Karpas-422 (cell line): ENCODE results near the gene GYS1. TPM values are rescaled to one million over a fixed set of nuclear protein-coding genes. Genes with fewer than 3 reads are reported as not detected.

Experiments
- DNase-seq: peaks from one replicate; pipeline ENCODE4 v3.0.0-alpha.2; 2015
- H2AFZ ChIP-seq: fragments of 200-600 bp; sonication (generic); 2 replicates; pipeline ENCODE4 v1.6.1; 2014; ENCODE audit warnings: antibody characterized with exemption, low read length, mixed read lengths
- H3K27ac ChIP-seq: fragments of 200-600 bp; sonication (generic); 2 replicates; pipeline ENCODE4 v1.5.1; 2014; ENCODE audit warnings: mild to moderate bottlenecking, low read length, moderate library complexity
- H3K27me3 ChIP-seq: fragments of 200-600 bp; sonication (generic); 2 replicates; pipeline ENCODE4 v1.6.1; 2014; ENCODE audit warnings: low read length, mixed read lengths
- H3K36me3 ChIP-seq: fragments of 200-600 bp; sonication (generic); 2 replicates; pipeline ENCODE4 v1.6.1; 2014; ENCODE audit warnings: low read length, mixed read lengths; ENCODE audit not compliant: insufficient read depth
- H3K4me1 ChIP-seq: fragments of 200-600 bp; sonication (generic); 2 replicates; pipeline ENCODE4 v1.6.1; 2014; ENCODE audit warnings: mild to moderate bottlenecking, low read length, mixed read lengths
- H3K4me2 ChIP-seq: fragments of 200-600 bp; sonication (generic); 2 replicates; pipeline ENCODE4 v1.6.1; 2014; ENCODE audit warnings: low read length, low read depth, mild to moderate bottlenecking; ENCODE audit not compliant: poor library complexity, severe bottlenecking
- H3K4me3 ChIP-seq: fragments of 200-600 bp; sonication (generic); 2 replicates; pipeline ENCODE4 v1.5.1; 2014; ENCODE audit warnings: mild to moderate bottlenecking, antibody characterized with exemption, low read length, mixed read lengths
- H3K79me2 ChIP-seq: fragments of 200-600 bp; sonication (generic); 2 replicates; pipeline ENCODE4 v1.6.1; 2014; ENCODE audit warnings: mild to moderate bottlenecking, low read length, mixed read lengths
- H3K9ac ChIP-seq: fragments of 200-600 bp; sonication (generic); 2 replicates; pipeline ENCODE4 v1.6.0; 2014; ENCODE audit warnings: low read length
- H3K9me2 ChIP-seq: fragments of 200-600 bp; sonication (generic), shearing (Covaris generic); replicated peaks from 2 replicates; pipeline ENCODE4 v1.6.0; 2014; ENCODE audit warnings: mild to moderate bottlenecking, low read length, moderate library complexity; ENCODE audit not compliant: insufficient read depth
- H3K9me3 ChIP-seq: fragments of 300-700, 200-600 bp; sonication (generic); 2 replicates; pipeline ENCODE4 v1.6.1; 2014; ENCODE audit warnings: low read length, mixed read lengths
- H4K20me1 ChIP-seq: fragments of 200-600 bp; sonication (generic); 2 replicates; pipeline ENCODE4 v1.6.1; 2014; ENCODE audit warnings: mild to moderate bottlenecking, antibody characterized with exemption, low read length, low read depth; ENCODE audit not compliant: insufficient read depth
- total RNA-seq: library from RNA; depleted of rRNA; stranded (reverse); fragments of >200 nt; shearing (Covaris generic); gene quantifications from 2 replicates; pipeline ENCODE4 v1.2.3, GENCODE V29; 2014; ENCODE audit warnings: low replicate concordance

GYS1 gene
- total RNA-seq, 1 experiment from 2014 or later = 42.6 TPM

DNA sequence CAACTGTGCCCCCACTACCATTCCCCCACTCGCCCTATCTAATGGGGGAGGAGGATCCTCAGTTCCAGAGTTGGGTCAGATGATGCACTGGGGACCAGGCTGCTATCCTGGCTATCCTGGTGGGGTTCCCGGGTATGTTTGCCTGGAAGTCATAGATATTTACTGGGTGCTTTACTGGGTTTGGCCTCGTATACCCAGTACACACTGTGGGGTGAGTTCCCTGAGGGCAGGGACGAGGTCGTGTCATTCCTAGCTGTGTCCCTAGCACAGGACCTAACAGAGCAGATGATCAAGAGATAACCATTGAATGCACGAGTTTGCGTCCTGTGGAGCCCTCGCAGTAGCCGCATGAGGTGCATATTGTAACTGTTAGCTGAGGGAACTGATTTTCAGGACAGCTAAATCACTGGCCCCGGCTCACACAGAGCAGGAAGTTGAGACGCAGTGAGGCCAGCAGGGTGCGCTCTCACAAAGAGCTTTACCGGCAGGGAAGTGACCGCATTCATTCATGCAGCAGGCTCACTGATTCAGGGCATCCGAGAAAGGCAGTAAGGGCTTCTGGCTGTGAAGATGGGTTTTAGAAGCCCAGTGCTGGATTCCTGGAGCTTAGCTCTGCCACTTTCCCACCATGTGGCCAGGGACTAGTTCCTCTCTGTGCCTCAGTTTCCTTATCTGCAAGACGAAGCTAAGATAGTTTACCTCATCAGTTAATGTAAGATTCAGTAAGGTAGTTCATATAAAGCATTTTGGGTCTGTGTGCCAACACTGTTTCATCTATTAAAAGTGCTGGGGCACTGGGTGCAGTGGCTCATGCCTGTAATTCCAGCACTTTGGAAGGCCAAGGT lies 6.6 kb upstream of the GYS1 start:
- Histone ChIP-seq H4K20me1 (peaks cover 19% of the 10 kb centered on the region), H3K27me3 (no peaks in the 10 kb centered on the region), H3K9me2 (no peaks in the 10 kb centered on the region), H3K9ac (no peak overlapping the region), H2AFZ (no peak overlapping the region), H3K27ac (no peak overlapping the region), H3K9me3 (no peaks in the 10 kb centered on the region), H3K4me2 (no peak overlapping the region), H3K4me1 (peaks cover 7% of the 10 kb centered on the region), H3K79me2 (peaks cover 44% of the 10 kb centered on the region), H3K36me3 (peaks cover 23% of the 10 kb centered on the region), H3K4me3 (no peak overlapping the region)
- peak; percentile 92 for DNase-seq

DNA sequence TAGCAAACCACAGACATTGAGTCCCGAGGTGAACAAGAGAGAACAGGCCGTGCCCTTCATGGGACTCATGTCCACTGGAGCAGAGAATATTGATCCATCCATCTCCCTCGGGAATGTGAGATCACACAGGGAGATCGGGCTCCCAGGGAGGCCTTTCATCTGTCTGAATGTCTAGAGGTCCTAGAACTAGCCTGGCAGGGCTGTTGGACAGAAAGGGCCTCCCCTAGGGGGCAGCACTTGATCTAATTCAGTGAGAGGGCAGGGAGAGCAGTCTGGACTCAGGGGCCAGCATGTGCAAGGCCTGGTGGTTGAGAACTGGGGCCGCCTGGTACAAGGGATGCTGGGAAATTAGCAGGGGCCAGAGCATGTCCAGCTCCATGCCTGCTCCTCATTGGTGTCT lies 4.9 kb upstream of the GYS1 start:
- no peak overlapping the region for H2AFZ ChIP-seq
- no peaks in the 10 kb centered on the region for H3K9me2 ChIP-seq
- DNase-seq = peak; percentile 88
- peaks cover 55% of the 10 kb centered on the region for H3K79me2 ChIP-seq
- no peak overlapping the region for H3K27ac ChIP-seq
- peaks cover 11% of the 10 kb centered on the region for H3K4me1 ChIP-seq
- H3K36me3 ChIP-seq = peaks cover 8% of the 10 kb centered on the region; the same call in 1 of the 2 replicates
- H3K9ac ChIP-seq = no peak overlapping the region
- H3K27me3 ChIP-seq = no peaks in the 10 kb centered on the region
- H4K20me1 ChIP-seq = peaks cover 24% of the 10 kb centered on the region
- no peak overlapping the region for H3K4me3 ChIP-seq
- no peak overlapping the region for H3K4me2 ChIP-seq
- no peaks in the 10 kb centered on the region for H3K9me3 ChIP-seq

DNA sequence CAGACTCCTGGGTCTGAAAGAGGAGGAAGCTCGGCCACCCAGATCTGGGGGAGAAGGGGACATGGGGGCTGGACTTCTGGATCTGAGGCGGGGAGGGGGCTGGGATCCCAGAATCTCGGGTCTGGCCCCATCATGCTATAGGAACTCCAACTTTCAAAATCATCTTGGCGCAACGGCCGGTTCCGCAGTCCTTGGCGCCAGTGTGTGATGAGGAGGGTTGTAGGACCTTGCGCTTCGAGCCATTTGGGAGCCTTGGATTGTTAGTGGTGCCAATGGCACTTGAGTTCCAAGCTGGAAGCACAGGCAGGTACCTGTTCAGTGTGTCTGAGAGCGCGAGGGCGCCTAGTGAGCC lies 902 bp upstream of the GYS1 start:
- H3K9me3 ChIP-seq = no peaks in the 10 kb centered on the region
- peak; percentile 54 for DNase-seq
- no peak overlapping the region for H2AFZ ChIP-seq
- peak overlapping the region; percentile 87 for H3K4me3 ChIP-seq
- H3K9me2 ChIP-seq = no peaks in the 10 kb centered on the region
- H4K20me1 ChIP-seq = peaks cover 24% of the 10 kb centered on the region
- peaks cover 23% of the 10 kb centered on the region for H3K4me1 ChIP-seq
- H3K27me3 ChIP-seq = no peaks in the 10 kb centered on the region
- H3K9ac ChIP-seq = peak overlapping the region; percentile 87
- peaks cover 76% of the 10 kb centered on the region for H3K79me2 ChIP-seq
- peak overlapping the region; percentile 76 for H3K27ac ChIP-seq
- peak overlapping the region; percentile 84 for H3K4me2 ChIP-seq
- no peaks in the 10 kb centered on the region for H3K36me3 ChIP-seq

DNA sequence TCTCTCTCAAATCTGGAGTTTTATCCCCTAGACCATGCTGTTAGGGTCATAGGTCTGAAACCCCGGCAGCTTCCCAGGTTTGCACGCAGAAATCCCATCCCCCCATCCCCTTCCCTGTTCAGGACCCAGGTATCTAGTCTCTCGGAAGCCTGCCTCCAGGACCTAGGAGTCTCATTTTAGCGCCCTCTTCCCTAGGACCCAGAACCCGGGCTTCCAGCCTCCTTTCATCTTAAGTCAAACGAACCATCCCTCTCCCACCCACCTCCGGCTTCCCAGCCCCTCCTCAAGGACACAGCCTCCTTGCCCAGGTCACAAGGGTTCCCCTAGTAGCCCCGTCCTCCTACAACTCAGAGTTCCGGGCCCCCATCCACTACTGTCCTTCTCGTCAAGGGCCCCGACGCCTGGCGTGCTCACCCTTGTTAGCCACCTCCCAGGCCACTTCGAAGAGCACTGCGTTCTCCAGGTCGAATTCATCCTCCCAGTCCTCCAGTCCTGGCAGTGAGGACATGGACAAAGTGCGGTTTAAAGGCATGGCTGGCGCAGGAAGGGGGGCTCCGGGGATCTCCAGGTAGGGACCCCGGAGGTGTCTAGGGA lies 431 bp downstream of the GYS1 start:
- no peaks in the 10 kb centered on the region for H3K27me3 ChIP-seq
- H3K36me3 ChIP-seq = no peaks in the 10 kb centered on the region
- peaks cover 18% of the 10 kb centered on the region for H4K20me1 ChIP-seq
- peak overlapping the region; percentile 46; the same call in 1 of the 2 replicates for H3K27ac ChIP-seq
- H3K4me2 ChIP-seq = peak overlapping the region; percentile 86
- H3K9me3 ChIP-seq = no peaks in the 10 kb centered on the region
- peaks cover 68% of the 10 kb centered on the region for H3K79me2 ChIP-seq
- peak overlapping the region; percentile 87 for H3K4me3 ChIP-seq
- H3K4me1 ChIP-seq = peaks cover 23% of the 10 kb centered on the region
- peak overlapping the region; percentile 91 for H3K9ac ChIP-seq
- H2AFZ ChIP-seq = peak overlapping the region; percentile 33; the same call in 1 of the 2 replicates
- DNase-seq = peak; percentile 74
- no peaks in the 10 kb centered on the region for H3K9me2 ChIP-seq

DNA sequence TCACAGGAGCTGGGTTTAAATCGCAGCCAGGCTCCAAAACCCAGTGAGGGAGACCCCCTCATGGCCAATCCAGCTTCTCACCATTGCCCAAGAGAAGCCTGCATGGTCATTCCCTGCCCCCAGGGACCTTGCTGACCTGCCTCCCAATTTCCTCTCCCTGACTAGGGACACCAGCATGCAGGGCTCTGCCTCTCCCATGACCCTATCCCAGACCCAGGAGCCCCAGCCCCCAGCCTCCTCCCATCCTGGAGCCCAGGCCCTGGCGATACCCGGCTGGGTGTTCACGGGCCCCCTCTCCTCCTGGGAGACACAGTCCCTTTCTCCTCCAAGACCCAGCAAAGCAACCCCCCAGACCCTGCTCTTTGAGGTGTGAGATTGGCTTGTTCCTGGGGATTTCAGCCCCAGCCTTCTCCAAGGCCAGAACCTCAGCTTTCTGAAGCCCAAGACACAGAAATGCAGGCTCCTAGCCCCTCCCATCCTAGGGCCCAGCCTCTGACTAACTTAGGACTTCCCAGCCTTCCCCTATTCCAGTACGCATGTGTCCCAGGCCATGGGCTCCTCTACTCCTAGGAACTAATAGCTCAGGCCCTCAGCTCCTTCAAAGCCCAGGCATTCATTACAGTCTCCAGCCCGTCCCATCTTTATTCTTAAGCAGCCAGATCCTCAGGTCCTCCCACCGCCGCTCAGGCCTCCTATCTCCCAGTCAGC lies 1.1 kb downstream of the GYS1 start:
- Histone ChIP-seq H3K79me2 (peaks cover 63% of the 10 kb centered on the region), H3K27me3 (no peaks in the 10 kb centered on the region), H3K4me2 (peak overlapping the region; percentile 86), H3K9me3 (no peaks in the 10 kb centered on the region), H3K4me3 (peak overlapping the region; percentile 87), H4K20me1 (peaks cover 14% of the 10 kb centered on the region), H3K36me3 (no peaks in the 10 kb centered on the region; the same call in none of the 2 replicates), H3K9me2 (no peaks in the 10 kb centered on the region), H3K4me1 (peaks cover 23% of the 10 kb centered on the region), H3K9ac (peak overlapping the region; percentile 91), H3K27ac (peak overlapping the region; percentile 46; the same call in 1 of the 2 replicates), H2AFZ (peak overlapping the region; percentile 33; the same call in 1 of the 2 replicates)
- DNase-seq = peak; percentile 70

DNA sequence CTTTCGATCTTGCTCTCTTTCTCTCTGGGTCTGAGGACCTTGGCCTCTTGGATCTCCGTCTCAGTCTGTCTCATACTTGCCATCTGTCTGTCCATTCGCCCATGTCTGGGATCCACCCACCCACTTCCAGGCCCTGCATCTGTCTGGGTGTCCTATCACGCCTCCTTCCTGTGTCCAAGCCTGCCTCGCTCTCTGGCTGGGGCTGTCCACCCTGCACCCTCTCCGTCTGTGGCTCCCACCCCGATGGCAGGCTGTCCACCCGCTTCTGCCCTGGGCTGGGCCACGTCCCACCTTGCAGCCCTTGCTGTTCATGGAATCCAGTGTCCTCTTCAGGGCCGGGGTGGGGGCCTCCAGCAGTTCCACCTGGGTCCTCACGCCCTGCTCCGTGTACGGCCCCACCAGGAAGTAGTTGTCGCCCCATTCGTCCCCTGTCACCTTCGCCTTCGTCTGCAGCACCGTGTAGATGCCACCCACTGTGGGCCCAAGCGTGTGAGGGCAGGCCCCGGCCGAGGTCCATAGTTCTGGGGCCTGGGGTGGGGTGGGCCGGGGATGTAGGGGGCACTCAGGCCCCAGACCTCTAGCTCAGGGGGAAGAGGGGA lies 2.0 kb downstream of the GYS1 start:
- peak overlapping the region; percentile 91 for H3K9ac ChIP-seq
- no peak for DNase-seq
- no peaks in the 10 kb centered on the region for H3K27me3 ChIP-seq
- H2AFZ ChIP-seq = no peak overlapping the region
- peak overlapping the region; percentile 86 for H3K4me2 ChIP-seq
- peaks cover 55% of the 10 kb centered on the region for H3K79me2 ChIP-seq
- no peak overlapping the region for H3K27ac ChIP-seq
- H3K4me1 ChIP-seq = peaks cover 23% of the 10 kb centered on the region
- no peaks in the 10 kb centered on the region for H3K9me3 ChIP-seq
- no peaks in the 10 kb centered on the region; the same call in none of the 2 replicates for H3K36me3 ChIP-seq
- H3K9me2 ChIP-seq = no peaks in the 10 kb centered on the region
- H3K4me3 ChIP-seq = peak overlapping the region; percentile 87
- peaks cover 13% of the 10 kb centered on the region; the same call in 1 of the 2 replicates for H4K20me1 ChIP-seq

DNA sequence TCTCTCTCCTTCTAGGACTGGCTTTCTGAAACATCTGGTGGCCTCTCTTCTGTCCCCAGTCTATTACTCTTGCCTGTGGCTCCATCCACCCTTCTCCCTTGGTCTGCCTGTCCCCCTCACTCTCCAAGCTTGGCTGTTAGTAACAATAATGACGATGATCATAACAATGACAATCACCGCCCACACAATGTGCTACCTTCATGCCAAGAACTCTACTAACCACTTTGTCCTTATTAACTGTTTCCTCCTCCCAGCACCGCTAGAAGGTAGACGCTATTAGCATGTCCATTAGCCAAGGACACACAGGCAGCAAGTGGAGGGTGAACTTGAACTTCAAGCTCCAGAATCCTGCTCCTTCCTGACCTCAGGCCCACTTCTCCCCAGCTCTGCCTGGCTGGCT lies 2.7 kb downstream of the GYS1 start:
- Histone ChIP-seq H4K20me1 (peaks cover 12% of the 10 kb centered on the region; the same call in 1 of the 2 replicates), H3K79me2 (peaks cover 48% of the 10 kb centered on the region)

More for the DNA sequence above, 2.7 kb downstream of the GYS1 start:
- Histone ChIP-seq H2AFZ (no peak overlapping the region), H3K27ac (no peak overlapping the region), H3K4me2 (no peak overlapping the region), H3K9ac (no peak overlapping the region), H3K9me2 (no peaks in the 10 kb centered on the region), H3K36me3 (peaks cover 5% of the 10 kb centered on the region), H3K9me3 (no peaks in the 10 kb centered on the region), H3K4me3 (no peak overlapping the region), H3K4me1 (peaks cover 22% of the 10 kb centered on the region), H3K27me3 (no peaks in the 10 kb centered on the region)
- DNase-seq = no peak
